ENCODE results near the gene DCP1B.

Gene DCP1B

DNA sequence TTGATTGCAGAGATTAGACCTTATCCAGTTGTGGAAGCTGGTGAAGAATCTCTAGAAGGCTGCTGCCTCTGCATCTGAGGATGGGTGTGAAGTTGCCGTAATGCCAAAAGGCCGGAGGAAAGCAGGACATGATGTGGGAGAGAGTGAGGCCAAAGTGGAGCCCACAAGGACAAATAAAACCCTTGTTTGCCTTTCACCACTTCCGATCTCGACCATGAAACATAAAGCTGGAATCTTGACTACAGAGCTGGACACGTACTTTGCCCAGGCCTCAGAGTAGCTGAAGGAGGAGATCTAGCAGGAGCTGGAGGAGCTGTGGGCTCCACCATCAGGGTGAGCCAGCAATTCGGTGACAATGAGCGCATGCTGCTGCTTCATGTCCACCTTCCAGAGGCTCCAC lies 43.5 kb upstream of the DCP1B start:
- H3K4me3 ChIP-seq (ENCODE audit: control insufficient read depth, low read depth, low read length), result no peak overlapping the region
- TF ChIP-seq, protein P1, sequence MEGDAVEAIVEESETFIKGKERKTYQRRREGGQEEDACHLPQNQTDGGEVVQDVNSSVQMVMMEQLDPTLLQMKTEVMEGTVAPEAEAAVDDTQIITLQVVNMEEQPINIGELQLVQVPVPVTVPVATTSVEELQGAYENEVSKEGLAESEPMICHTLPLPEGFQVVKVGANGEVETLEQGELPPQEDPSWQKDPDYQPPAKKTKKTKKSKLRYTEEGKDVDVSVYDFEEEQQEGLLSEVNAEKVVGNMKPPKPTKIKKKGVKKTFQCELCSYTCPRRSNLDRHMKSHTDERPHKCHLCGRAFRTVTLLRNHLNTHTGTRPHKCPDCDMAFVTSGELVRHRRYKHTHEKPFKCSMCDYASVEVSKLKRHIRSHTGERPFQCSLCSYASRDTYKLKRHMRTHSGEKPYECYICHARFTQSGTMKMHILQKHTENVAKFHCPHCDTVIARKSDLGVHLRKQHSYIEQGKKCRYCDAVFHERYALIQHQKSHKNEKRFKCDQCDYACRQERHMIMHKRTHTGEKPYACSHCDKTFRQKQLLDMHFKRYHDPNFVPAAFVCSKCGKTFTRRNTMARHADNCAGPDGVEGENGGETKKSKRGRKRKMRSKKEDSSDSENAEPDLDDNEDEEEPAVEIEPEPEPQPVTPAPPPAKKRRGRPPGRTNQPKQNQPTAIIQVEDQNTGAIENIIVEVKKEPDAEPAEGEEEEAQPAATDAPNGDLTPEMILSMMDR (IDR thresholded peaks at IDR 0.05; ENCODE audit: control insufficient read depth, insufficient read depth, low read depth, low read length, missing control alignments), result no peak
- DNase-seq (ENCODE audit: low read depth), result no peak

DNA sequence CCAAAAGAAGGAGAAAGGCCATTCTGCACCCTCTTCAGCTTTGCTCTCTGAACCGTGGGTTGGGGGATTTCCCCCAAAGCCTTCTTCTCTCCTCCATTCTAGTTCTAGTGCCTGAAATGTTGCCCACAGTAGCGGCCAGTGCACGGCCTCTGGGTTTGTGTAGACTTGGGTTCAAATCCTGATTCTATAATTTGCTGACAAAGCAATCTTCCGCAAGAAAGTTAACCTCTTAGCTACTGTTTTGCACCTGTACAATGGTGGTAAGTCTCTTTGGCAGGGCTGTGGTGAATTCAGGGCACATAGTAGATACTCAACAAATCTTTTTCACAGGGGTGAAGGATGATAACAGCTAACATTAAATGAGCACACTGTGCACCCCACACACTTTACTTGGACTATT lies 42.7 kb upstream of the DCP1B start:
- TF ChIP-seq, protein P1 (IDR thresholded peaks at IDR 0.05; ENCODE audit: control insufficient read depth, insufficient read depth, low read depth, low read length, missing control alignments), result no peak
- DNase-seq (ENCODE audit: low read depth), result no peak
- H3K4me3 ChIP-seq (ENCODE audit: control insufficient read depth, low read depth, low read length), result no peak overlapping the region

DNA sequence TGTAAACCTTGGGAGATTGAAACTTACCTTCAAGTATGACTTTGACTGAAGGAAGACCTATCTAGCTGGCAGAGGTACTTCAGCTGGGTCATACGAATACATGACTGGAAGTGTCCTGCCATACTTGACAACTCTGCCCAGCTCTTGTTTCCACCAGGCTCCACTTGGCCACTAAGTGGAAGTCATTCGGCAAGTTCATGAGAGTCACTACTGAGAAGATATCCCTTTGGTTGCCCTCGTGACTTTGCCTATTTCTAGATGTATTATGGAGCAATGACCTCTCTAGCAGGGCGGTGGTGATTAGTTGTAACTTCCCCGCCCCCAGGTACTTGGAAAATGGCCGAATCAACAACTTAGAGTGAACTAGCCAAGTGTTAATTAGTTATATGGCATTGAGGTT lies 39.9 kb upstream of the DCP1B start:
- no peak overlapping the region for H3K4me3 ChIP-seq (ENCODE audit: control insufficient read depth, low read depth, low read length)
- no peak for DNase-seq (ENCODE audit: low read depth)
- TF ChIP-seq, protein P1 (IDR thresholded peaks at IDR 0.05; ENCODE audit: control insufficient read depth, insufficient read depth, low read depth, low read length, missing control alignments), result no peak

DNA sequence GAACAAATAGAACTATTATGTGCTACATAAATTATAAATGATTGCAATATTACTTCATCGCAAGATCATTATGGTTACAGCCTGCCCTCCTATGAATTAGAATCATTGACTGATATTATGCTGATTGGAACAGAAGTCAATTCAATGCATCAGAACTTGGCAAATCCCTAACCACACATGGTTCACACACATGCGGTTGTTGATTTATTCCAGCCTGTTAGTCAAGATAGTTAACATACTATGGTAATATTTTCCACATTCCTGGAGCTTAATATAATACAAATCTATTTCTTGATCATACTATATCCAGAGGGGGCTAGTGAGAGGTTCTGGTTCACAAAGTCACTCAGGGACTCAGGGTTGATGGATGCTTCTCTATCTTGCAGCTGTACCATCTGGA lies 38.8 kb upstream of the DCP1B start:
- no peak overlapping the region for H3K4me3 ChIP-seq (ENCODE audit: control insufficient read depth, low read depth, low read length)
- DNase-seq (ENCODE audit: low read depth), result no peak
- TF ChIP-seq, protein P1 (IDR thresholded peaks at IDR 0.05; ENCODE audit: control insufficient read depth, insufficient read depth, low read depth, low read length, missing control alignments), result no peak

DNA sequence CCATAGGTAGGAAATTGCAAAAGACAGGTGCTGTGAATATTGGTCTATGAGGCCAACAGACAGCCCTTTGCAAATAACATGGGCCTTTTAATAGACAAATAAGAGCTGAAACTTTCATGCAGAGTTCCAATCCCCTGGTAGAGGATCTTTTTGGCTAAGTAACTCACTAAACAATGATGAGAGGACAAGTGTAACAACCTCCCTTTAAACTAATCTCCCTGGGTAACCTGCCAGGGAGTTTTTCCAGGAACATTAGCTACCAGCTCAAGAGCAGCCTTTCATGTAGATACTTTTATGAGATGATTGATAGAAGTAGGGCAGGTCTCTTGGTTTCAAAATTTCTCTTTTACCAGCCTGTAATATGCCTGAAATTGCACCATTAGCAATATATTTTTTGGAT lies 34.8 kb upstream of the DCP1B start:
- TF ChIP-seq, protein P1 (IDR thresholded peaks at IDR 0.05; ENCODE audit: control insufficient read depth, insufficient read depth, low read depth, low read length, missing control alignments), result no peak
- H3K4me3 ChIP-seq (ENCODE audit: control insufficient read depth, low read depth, low read length), result no peak overlapping the region
- no peak for DNase-seq (ENCODE audit: low read depth)

DNA sequence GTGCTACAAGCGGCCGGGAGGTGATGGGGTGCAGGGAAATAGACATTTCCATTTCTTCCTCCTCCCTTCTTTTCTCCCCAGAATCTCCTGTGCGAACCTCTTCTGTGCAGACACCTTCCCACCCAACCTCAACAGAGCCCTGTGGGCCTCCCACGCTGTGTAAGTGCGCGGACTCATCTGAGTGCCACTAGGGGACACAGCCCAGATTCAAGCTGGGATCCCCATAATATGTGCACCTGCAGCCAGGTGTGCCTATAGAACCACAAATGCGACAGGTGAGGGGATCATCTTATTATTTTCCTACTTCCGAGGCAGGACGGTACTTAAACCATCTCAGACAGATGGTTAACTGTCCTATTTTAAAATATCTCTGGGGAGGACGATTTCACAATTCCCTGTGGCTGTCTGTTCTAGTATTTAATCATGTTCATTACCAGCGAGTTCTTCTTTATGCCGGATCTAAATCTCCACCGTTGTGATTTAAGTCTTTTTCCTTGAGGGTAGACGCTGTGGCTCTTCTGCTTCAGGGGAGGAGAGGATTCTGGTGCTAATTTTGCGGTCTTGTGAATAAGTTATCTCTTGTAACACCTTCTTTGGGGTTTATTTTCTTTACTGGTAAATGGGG lies 31.3 kb upstream of the DCP1B start:
- peak overlapping the region; percentile 32 for H3K4me3 ChIP-seq (ENCODE audit: control insufficient read depth, low read depth, low read length)
- DNase-seq (ENCODE audit: low read depth), result no peak
- TF ChIP-seq, protein P1 (IDR thresholded peaks at IDR 0.05; ENCODE audit: control insufficient read depth, insufficient read depth, low read depth, low read length, missing control alignments), result no peak
